Liver (tissue), 9 donors: Measurements from ENCODE around the gene TMBIM1. TPM values are rescaled to one million over a fixed set of nuclear protein-coding genes. Genes with fewer than 3 reads are reported as not detected.

Experiments
- DNase-seq: peaks from one replicate; pipeline ENCODE4 v3.0.0-alpha.2; 2017; ENCODE audit warnings: low spot score
- H3K27ac ChIP-seq, 2 donors: one replicate each; pipeline ENCODE4 v1.7.0; 2013; ENCODE audit warnings: inconsistent platforms in 2 of 2, low read length in 2 of 2, control low read depth in 1 of 2, low read depth in 1 of 2, mild to moderate bottlenecking in 1 of 2
- H3K27me3 ChIP-seq, 4 donors: one replicate each; pipeline versions ENCODE4 v1.6.1 to v1.7.0; 2013; ENCODE audit warnings: low read length in 3 of 4, inconsistent platforms in 1 of 4, mild to moderate bottlenecking in 1 of 4, moderate library complexity in 1 of 4; ENCODE audit not compliant: control insufficient read depth in 4 of 4, insufficient read depth in 4 of 4
- H3K36me3 ChIP-seq, 4 donors: one replicate each; pipeline versions ENCODE4 v1.6.1 to v1.7.0; 2013; ENCODE audit warnings: low read length in 3 of 4, mild to moderate bottlenecking in 3 of 4, low read depth in 1 of 4, moderate library complexity in 1 of 4; ENCODE audit not compliant: control insufficient read depth in 4 of 4, insufficient read depth in 3 of 4
- H3K4me1 ChIP-seq, 4 donors: one replicate each; pipeline versions ENCODE4 v1.6.1 to v1.7.0; 2013; ENCODE audit warnings: low read length in 3 of 4, mild to moderate bottlenecking in 3 of 4, moderate library complexity in 1 of 4; ENCODE audit not compliant: control insufficient read depth in 4 of 4, insufficient read depth in 4 of 4
- H3K4me3 ChIP-seq, 3 donors: one replicate each; pipeline versions ENCODE4 v1.6.1 to v1.7.0; 2013; ENCODE audit warnings: low read length in 3 of 3, control low read depth in 1 of 3, low read depth in 1 of 3, mild to moderate bottlenecking in 1 of 3
- H3K9ac ChIP-seq, 2 donors: one replicate each; pipeline ENCODE4 v1.7.0; 2013; ENCODE audit warnings: low read length in 2 of 2, mild to moderate bottlenecking in 2 of 2, moderate library complexity in 2 of 2, control low read depth in 1 of 2, low read depth in 1 of 2
- H3K9me3 ChIP-seq, 4 donors: one replicate each; pipeline versions ENCODE4 v1.6.1 to v1.7.0; 2013; ENCODE audit warnings: low read length in 3 of 4; ENCODE audit not compliant: control insufficient read depth in 4 of 4
- ATF3 ChIP-seq: IDR thresholded peaks from 2 replicates; pipeline ENCODE4 v1.6.1; 2016; ENCODE audit warnings: antibody characterized with exemption
- CTCF ChIP-seq: fragments of 150-350 bp; IDR thresholded peaks from 2 replicates; pipeline ENCODE4 v1.5.1; 2017; ENCODE audit warnings: improper control_type of control experiment, low read depth, low read length; ENCODE audit not compliant: missing input control
- EGR1 ChIP-seq, 2 donors: IDR thresholded peaks; 2 replicates each; pipeline ENCODE4 v1.6.1; 2016 to 2018; ENCODE audit warnings: antibody characterized with exemption in 2 of 2, low read depth in 2 of 2
- FOXA1 ChIP-seq: IDR thresholded peaks from 2 replicates; pipeline ENCODE4 v1.6.1; 2016; ENCODE audit warnings: antibody characterized with exemption
- FOXA2 ChIP-seq: IDR thresholded peaks from 2 replicates; pipeline ENCODE4 v1.6.1; 2016; ENCODE audit warnings: antibody characterized with exemption
- GABPA ChIP-seq, 2 donors: IDR thresholded peaks in 1 of 2; conservative IDR thresholded peaks in 1 of 2; 2 replicates each; pipeline ENCODE4 v1.6.1; 2016; ENCODE audit warnings: antibody characterized with exemption in 2 of 2, mild to moderate bottlenecking in 1 of 2, moderate library complexity in 1 of 2
- HNF4A ChIP-seq, 2 donors: conservative IDR thresholded peaks; 2 replicates each; pipeline ENCODE4 v1.6.1; 2016; ENCODE audit warnings: antibody characterized with exemption in 2 of 2, mild to moderate bottlenecking in 2 of 2
- HNF4G ChIP-seq: IDR thresholded peaks from 2 replicates; pipeline ENCODE4 v1.6.1; 2016; ENCODE audit warnings: antibody characterized with exemption
- JUND ChIP-seq, 2 donors: IDR thresholded peaks; 2 replicates each; pipeline ENCODE4 v1.6.1; 2016; ENCODE audit warnings: antibody characterized with exemption in 2 of 2
- MAX ChIP-seq: IDR thresholded peaks from 2 replicates; pipeline ENCODE4 v1.6.1; 2016; ENCODE audit warnings: antibody characterized with exemption
- NR2F2 ChIP-seq: IDR thresholded peaks from 2 replicates; pipeline ENCODE4 v1.6.1; 2016; ENCODE audit warnings: antibody characterized with exemption
- RAD21 ChIP-seq, 2 donors: IDR thresholded peaks; 2 replicates each; pipeline ENCODE4 v1.6.1; 2016; ENCODE audit warnings: antibody characterized with exemption in 2 of 2, mild to moderate bottlenecking in 2 of 2
- REST ChIP-seq: IDR thresholded peaks from 2 replicates; pipeline ENCODE4 v1.6.1; 2016; ENCODE audit warnings: antibody characterized with exemption, mild to moderate bottlenecking
- RXRA ChIP-seq, 2 donors: IDR thresholded peaks; 2 replicates each; pipeline ENCODE4 v1.6.1; 2017 to 2018; ENCODE audit warnings: antibody characterized with exemption in 2 of 2, mild to moderate bottlenecking in 1 of 2
- SP1 ChIP-seq: IDR thresholded peaks from 2 replicates; pipeline ENCODE4 v1.6.1; 2018; ENCODE audit warnings: antibody characterized with exemption, mild to moderate bottlenecking
- TAF1 ChIP-seq: conservative IDR thresholded peaks from 2 replicates; pipeline ENCODE4 v1.6.1; 2016; ENCODE audit warnings: antibody characterized with exemption, mild to moderate bottlenecking
- YY1 ChIP-seq: IDR thresholded peaks from 2 replicates; pipeline ENCODE4 v1.6.1; 2016; ENCODE audit warnings: antibody characterized with exemption, mild to moderate bottlenecking
- ZBTB33 ChIP-seq: IDR thresholded peaks from 2 replicates; pipeline ENCODE4 v1.6.1; 2016; ENCODE audit warnings: antibody characterized with exemption
- WGBS: extraction: QIAGEN DNeasy Blood & Tissue Kit; methylation state at CpG from one replicate; pipeline ENCODE4 v1.1.7; 2013; 5-methylcytosine and 5-hydroxymethylcytosine counted together
- polyA plus RNA-seq, 2 donors: library from polyadenylated mRNA; stranded (reverse) in 1 of 2; unstranded in 1 of 2; fragments of 200-250 nt in 1 of 2; fragments of >200 nt in 1 of 2; fragmentation: Nextera tagmentation in 1 of 2; extraction: Ambion mirVana in 1 of 2; gene quantifications; one replicate each; pipeline versions ENCODE4 v1.2.1 to v1.2.3, GENCODE V29; 2013 to 2015
- total RNA-seq, 2 donors: library from RNA; depleted of rRNA; stranded (reverse); fragments of >200 nt; gene quantifications; one replicate each; pipeline ENCODE4 v1.2.3, GENCODE V29; 2014
- donor health status: healthy.
- donor health status: healthy.
- donor health status: healthy.
- donor health status: healthy.
- donor health status: healthy.

TMBIM1 gene
- total and polyA plus RNA-seq, 4 donors = 61.8 to 133 (median 114) TPM

GRCh38 chr2:218271487-218271797 is 20.9 kb downstream of the TMBIM1 start:
- 35% methylated on average over 4 of the region's 4 CpGs for WGBS
- Histone ChIP-seq H3K9me3 (no peaks in the 10 kb centered on the region), H3K4me3 (peak overlapping the region in 2 of 3 donors; percentile 73 to 83), H3K27ac (no peak overlapping the region), H3K9ac (no peak overlapping the region), H3K4me1 (peaks cover 2 to 37% (median 30%) of the 10 kb centered on the region in 4 donors), H3K36me3 (peaks cover 6 to 34% (median 30%) of the 10 kb centered on the region in 4 donors), H3K27me3 (no peaks in the 10 kb centered on the region)
- no peak for TF ChIP-seq HNF4G
- no peak for TF ChIP-seq FOXA2
- TF ChIP-seq JUND (IDR thresholded peaks at IDR 0.05) = no peak
- TF ChIP-seq RAD21 (IDR thresholded peaks at IDR 0.05) = no peak
- no peak for TF ChIP-seq MAX
- no peak for TF ChIP-seq SP1
- no peak for TF ChIP-seq GABPA (IDR thresholded peaks at IDR 0.05 in 1 of 2, conservative IDR thresholded peaks at IDR 0.05 in 1 of 2)
- DNase-seq = no peak

- Histone ChIP-seq H3K9ac (peak overlapping the region; percentile 61 to 79), H3K9me3 (no peaks in the 10 kb centered on the region), H3K4me1 (peaks cover 2 to 39% (median 31%) of the 10 kb centered on the region in 4 donors), H3K27ac (peak overlapping the region; percentile 15 to 60), H3K4me3 (peak overlapping the region; percentile 73 to 98 (median 83)), H3K36me3 (peaks cover 7 to 34% (median 27%) of the 10 kb centered on the region in 4 donors), H3K27me3 (no peaks in the 10 kb centered on the region)
- TF ChIP-seq FOXA1 (no peak), ATF3 (no peak), HNF4G (no peak), REST (no peak), SP1 (no peak), YY1 (no peak), NR2F2 (no peak), EGR1 (IDR thresholded peaks at IDR 0.05; ENCODE audit: low read depth in 2 of 2) (no peak), TAF1 (no peak), RAD21 (IDR thresholded peaks at IDR 0.05) (no peak), HNF4A (conservative IDR thresholded peaks at IDR 0.05) (no peak), MAX (no peak), FOXA2 (no peak), RXRA (IDR thresholded peaks at IDR 0.05) (no peak), JUND (IDR thresholded peaks at IDR 0.05) (no peak), GABPA (IDR thresholded peaks at IDR 0.05 in 1 of 2, conservative IDR thresholded peaks at IDR 0.05 in 1 of 2) (no peak), CTCF (no peak), ZBTB33 (no peak)
- WGBS = 6% methylated on average over 23 of the region's 23 CpGs
- no peak for DNase-seq
These were observed 21.4 kb downstream of the TMBIM1 start for GRCh38 chr2:218270721-218271486.
